K562 (cell line): ENCODE results near the gene GPR35. TPM values are rescaled to one million over a fixed set of nuclear protein-coding genes. Genes with fewer than 3 reads are reported as not detected.

Source experiments
- ARID1B ChIP-seq: fragments of 450-650 bp; IDR thresholded peaks from 2 replicates; pipeline ENCODE4 v1.6.1; 2016; ENCODE audit warnings: antibody characterized with exemption, mild to moderate bottlenecking, inconsistent platforms
- ARID2 ChIP-seq: fragments of 450-650 bp; IDR thresholded peaks from 2 replicates; pipeline ENCODE4 v1.6.1; 2017; ENCODE audit warnings: antibody characterized with exemption, mild to moderate bottlenecking
- CTCFL ChIP-seq: IDR thresholded peaks from 2 replicates; pipeline ENCODE4 v1.6.1; 2011; ENCODE audit warnings: borderline replicate concordance, low read depth, mild to moderate bottlenecking, moderate library complexity, low read length; ENCODE audit not compliant: insufficient read depth, poor library complexity, severe bottlenecking
- ETV6 ChIP-seq, 3 experiments: fragments of 150-350 bp in 1 of 3; sonication (generic) in 1 of 3; formaldehyde crosslinking in 1 of 3; IDR thresholded peaks; 2 replicates each; pipeline versions ENCODE4 v1.6.1 to v1.8.0; 2014 to 2022; ENCODE audit warnings: borderline replicate concordance in 2 of 3, low read depth in 2 of 3, antibody characterized with exemption in 1 of 3, low read length in 1 of 3, mild to moderate bottlenecking in 1 of 3, missing genetic modification reagents in 1 of 3
- FIP1L1 ChIP-seq: fragments of 200-400 bp; formaldehyde crosslinking; IDR thresholded peaks from 2 replicates; pipeline ENCODE4 v1.6.1; 2018; ENCODE audit warnings: mild to moderate bottlenecking, low read depth, low read length; ENCODE audit not compliant: poor library complexity, severe bottlenecking
- HCFC1 ChIP-seq: IDR thresholded peaks from 2 replicates; pipeline ENCODE4 v1.6.1; 2012; ENCODE audit warnings: low read depth, low read length, improper control_type of control experiment
- HDAC6 ChIP-seq: IDR thresholded peaks from 2 replicates; pipeline ENCODE4 v1.6.1; 2012; ENCODE audit warnings: low read depth, mild to moderate bottlenecking, control low read depth, inconsistent platforms, low read length, moderate library complexity
- JUN ChIP-seq, 2 experiments: sonication (generic) in 1 of 2; formaldehyde crosslinking in 1 of 2; IDR thresholded peaks; 2 replicates each; pipeline versions ENCODE4 v1.6.1 to v1.8.0; 2012 to 2022; ENCODE audit warnings: borderline replicate concordance in 2 of 2, mild to moderate bottlenecking in 2 of 2, improper control_type of control experiment in 1 of 2, low read depth in 1 of 2, low read length in 1 of 2, missing genetic modification reagents in 1 of 2
- MIER1 ChIP-seq: fragments of 450-650 bp; IDR thresholded peaks from 2 replicates; pipeline ENCODE4 v1.6.1; 2016; ENCODE audit warnings: antibody characterized with exemption, mild to moderate bottlenecking, low read depth
- MYC ChIP-seq, 2 experiments: fragments of 250-450 bp in 1 of 2; sonication (Bioruptor Pico) in 1 of 2; IDR thresholded peaks; 2 replicates each; pipeline versions ENCODE4 v1.5.1 to v1.6.1; 2012 to 2021; ENCODE audit warnings: low read depth in 2 of 2, borderline replicate concordance in 1 of 2, improper control_type of control experiment in 1 of 2, low read length in 1 of 2, mild to moderate bottlenecking in 1 of 2, moderate library complexity in 1 of 2
- NFIX ChIP-seq: fragments of 250-450 bp; sonication (Bioruptor Pico); IDR thresholded peaks from 2 replicates; pipeline ENCODE4 v1.4.0; 2020; ENCODE audit warnings: low read depth, mild to moderate bottlenecking, moderate library complexity
- NR2F6 ChIP-seq: fragments of 450-650 bp; formaldehyde crosslinking; IDR thresholded peaks from 2 replicates; pipeline ENCODE4 v1.4.0; 2020; ENCODE audit warnings: mild to moderate bottlenecking
- NR4A1 ChIP-seq, 2 experiments: fragments of 250-450 bp in 1 of 2; fragments of 450-650 bp in 1 of 2; sonication (Bioruptor Pico) in 1 of 2; IDR thresholded peaks; 2 replicates each; pipeline versions ENCODE4 v1.4.0 to v1.6.1; 2016 to 2020; ENCODE audit warnings: mild to moderate bottlenecking in 2 of 2, missing compliant biosample characterization in 1 of 2, missing genetic modification characterization in 1 of 2, moderate library complexity in 1 of 2
- POLR2AphosphoS5 ChIP-seq: IDR thresholded peaks from 2 replicates; pipeline ENCODE4 v1.6.1; 2011; ENCODE audit warnings: mild to moderate bottlenecking, low read depth, low read length, moderate library complexity; ENCODE audit not compliant: control insufficient read depth, insufficient read depth
- PYGO2 ChIP-seq: fragments of 450-650 bp; IDR thresholded peaks from 2 replicates; pipeline ENCODE4 v1.6.1; 2016; ENCODE audit warnings: mild to moderate bottlenecking, missing genetic modification characterization, moderate library complexity, missing compliant biosample characterization
- RB1 ChIP-seq: fragments of 450-650 bp; IDR thresholded peaks from 2 replicates; pipeline ENCODE4 v1.6.1; 2017; ENCODE audit warnings: low read depth, mild to moderate bottlenecking
- SMAD2 ChIP-seq: fragments of 150-350 bp; IDR thresholded peaks from 2 replicates; pipeline ENCODE4 v1.6.1; 2014; ENCODE audit warnings: low read depth, mild to moderate bottlenecking, low read length
- TAL1 ChIP-seq: fragments of 450-650 bp; IDR thresholded peaks from 2 replicates; pipeline ENCODE4 v1.6.1; 2016; ENCODE audit warnings: mild to moderate bottlenecking
- TCF7 ChIP-seq: sonication (generic); IDR thresholded peaks from 2 replicates; pipeline ENCODE4 v1.6.1; 2016; ENCODE audit warnings: antibody characterized with exemption, borderline replicate concordance
- TCF7L2 ChIP-seq: fragments of 150-350 bp; IDR thresholded peaks from 2 replicates; pipeline ENCODE4 v1.6.1; 2016; ENCODE audit warnings: low read depth, mild to moderate bottlenecking, low read length, moderate library complexity
- USF1 ChIP-seq: sonication (generic); formaldehyde crosslinking; IDR thresholded peaks from 2 replicates; pipeline ENCODE4 v1.9.0; 2022; ENCODE audit warnings: mild to moderate bottlenecking, missing genetic modification reagents
- ZBTB8A ChIP-seq: fragments of 450-650 bp; IDR thresholded peaks from 2 replicates; pipeline ENCODE4 v1.6.1; 2018; ENCODE audit warnings: mild to moderate bottlenecking, moderate library complexity; ENCODE audit not compliant: partially characterized antibody
- ZNF280B ChIP-seq: fragments of 250-450 bp; sonication (Bioruptor Pico); IDR thresholded peaks from 2 replicates; pipeline ENCODE4 v1.5.1; 2021; ENCODE audit warnings: mild to moderate bottlenecking
- polyA plus RNA-seq, 8 experiments: library from polyadenylated mRNA; depleted of rRNA in 4 of 8; stranded (reverse) in 5 of 8; unstranded in 3 of 8; fragments of >200 nt; fragmentation: Nextera tagmentation in 2 of 8; fragmentation: Illumina TruSeq in 1 of 8; extraction: Ambion mirVana in 2 of 8; extraction: Trizol in 1 of 8; gene quantifications; 2 replicates each; pipeline versions ENCODE4 v1.2.1 to v1.2.3, GENCODE V29; 2011 to 2014; ENCODE audit warnings: inconsistent platforms in 1 of 8, missing spikeins in 1 of 8
- total RNA-seq, 7 experiments: library from RNA; depleted of rRNA in 6 of 7; stranded (reverse); fragments of >200 nt in 6 of 7; fragmentation: Illumina TruSeq in 2 of 7; extraction: Trizol in 2 of 7; gene quantifications; 2 replicates each; pipeline versions ENCODE4 v1.2.1 to v1.2.3, GENCODE V29; 2011 to 2021; ENCODE audit warnings: low replicate concordance in 1 of 7

Gene GPR35
- total and polyA plus RNA-seq, 9 of the 15 experiments (the other 6 are each of a cell fraction or from before 2014, with no cell fraction given): 0.04 to 0.50 (median 0.29) TPM; not detected in 3

GRCh38 chr2:240584486-240585031, 40.7 kb upstream of the GPR35 start (continued):
- TF ChIP-seq MYC (IDR thresholded peaks at IDR 0.05; ENCODE audit: low read depth, low read length) (peak; percentile 73; the same call in 1 of the 2 replicates), MYC (CRISPR knock-in tag; IDR thresholded peaks at IDR 0.05; ENCODE audit: borderline replicate concordance, low read depth) (no peak), NFIX (CRISPR knock-in tag) (no peak), NR2F6 (no peak), RB1 (no peak), PYGO2 (tag) (no peak), SMAD2 (no peak), HDAC6 (no peak), JUN (IDR thresholded peaks at IDR 0.05; ENCODE audit: borderline replicate concordance, low read depth, low read length) (0 out of 2 replicates have a peak, but pooled peaks have one; percentile 16), JUN (CRISPR knock-in tag; IDR thresholded peaks at IDR 0.05; ENCODE audit: borderline replicate concordance) (no peak), ARID1B (peak; percentile 28; the same call in 1 of the 2 replicates), TAL1 (peak; percentile 10; the same call in 1 of the 2 replicates), HCFC1 (no peak), USF1 (CRISPR knock-in tag) (no peak), CTCFL (no peak), TCF7 (no peak), POLR2AphosphoS5 (0 out of 2 replicates have a peak, but pooled peaks have one; percentile 37), ETV6 (IDR thresholded peaks at IDR 0.05; ENCODE audit: borderline replicate concordance in 1 of 2, low read depth in 2 of 2, low read length in 1 of 2) (no peak), ETV6 (CRISPR knock-in tag; IDR thresholded peaks at IDR 0.05; ENCODE audit: borderline replicate concordance) (no peak), ARID2 (no peak), ZNF280B (CRISPR knock-in tag) (no peak), FIP1L1 (no peak), MIER1 (no peak), NR4A1 (CRISPR knock-in tag; IDR thresholded peaks at IDR 0.05) (no peak), NR4A1 (tag; IDR thresholded peaks at IDR 0.05) (no peak), ZBTB8A (no peak), TCF7L2 (no peak)
